ENCODE measurements around the gene CXXC1.
"Not testable (repeated sequence)": the region's sequence is repeated elsewhere in the genome, so short reads cannot be mapped to it uniquely, and the experiment has no call there.

The CXXC1 gene

GRCh38 chr18:50287441-50288347 is at the start of gene CXXC1:
TSS of gene CXXC1 (minus strand) at chr18:50287692. CDS start at chr18:50287589, 103 bp downstream.
- peak; percentile 95 for DNase-seq

GRCh38 chr18:50334546-50335152 is 47.2 kb upstream of the CXXC1 start:
- DNase-seq = no peak

- DNase-seq = no peak
These were observed 44.2 kb upstream of the CXXC1 start for GRCh38 chr18:50331691-50332090.

GRCh38 chr18:50330176-50330575 is 42.7 kb upstream of the CXXC1 start:
- DNase-seq = no peak

GRCh38 chr18:50327983-50328382 is 40.5 kb upstream of the CXXC1 start:
- DNase-seq = no peak

- no peak for DNase-seq
These were observed 33.2 kb upstream of the CXXC1 start for GRCh38 chr18:50320719-50321118.

- no peak for DNase-seq
These were observed 27.8 kb upstream of the CXXC1 start for GRCh38 chr18:50315100-50315871.

- DNase-seq = no peak
These were observed 26.5 kb upstream of the CXXC1 start for GRCh38 chr18:50313873-50314460.

GRCh38 chr18:50313031-50313607 is 25.6 kb upstream of the CXXC1 start:
- no peak for DNase-seq

GRCh38 chr18:50312296-50313030 is 25.0 kb upstream of the CXXC1 start:
- no peak for DNase-seq

GRCh38 chr18:50311650-50312049 is 24.2 kb upstream of the CXXC1 start:
- DNase-seq = no peak

- DNase-seq = no peak
These were observed 22.6 kb upstream of the CXXC1 start for GRCh38 chr18:50310080-50310479.

- DNase-seq = not testable (repeated sequence)
These were observed 21.4 kb upstream of the CXXC1 start for GRCh38 chr18:50308851-50309250.

- peak; percentile 49 for DNase-seq
These were observed 20.4 kb upstream of the CXXC1 start for GRCh38 chr18:50307738-50308470.

GRCh38 chr18:50307400-50307737 is 19.9 kb upstream of the CXXC1 start:
- no peak for DNase-seq

GRCh38 chr18:50306944-50307343 is 19.5 kb upstream of the CXXC1 start:
- no peak for DNase-seq

GRCh38 chr18:50301074-50301473 is 13.6 kb upstream of the CXXC1 start:
- no peak for DNase-seq

GRCh38 chr18:50299626-50300388 is 12.3 kb upstream of the CXXC1 start:
- DNase-seq = no peak

- DNase-seq = no peak
These were observed 11.2 kb upstream of the CXXC1 start for GRCh38 chr18:50298443-50299284.

Measured in NK-92 treated with Interleukin-12 subunit alpha and Interleukin-12 subunit beta, amount 100 ng/mL, for 24 hours (cell line).